CD4-positive, alpha-beta T cell treated with Interferon gamma for 1 hour (primary cell): ENCODE data around the gene OR52N1.

Experiments
- DNase-seq: peaks from one replicate; pipeline ENCODE4 v3.0.0-alpha.2; 2020

The OR52N1 gene

DNA sequence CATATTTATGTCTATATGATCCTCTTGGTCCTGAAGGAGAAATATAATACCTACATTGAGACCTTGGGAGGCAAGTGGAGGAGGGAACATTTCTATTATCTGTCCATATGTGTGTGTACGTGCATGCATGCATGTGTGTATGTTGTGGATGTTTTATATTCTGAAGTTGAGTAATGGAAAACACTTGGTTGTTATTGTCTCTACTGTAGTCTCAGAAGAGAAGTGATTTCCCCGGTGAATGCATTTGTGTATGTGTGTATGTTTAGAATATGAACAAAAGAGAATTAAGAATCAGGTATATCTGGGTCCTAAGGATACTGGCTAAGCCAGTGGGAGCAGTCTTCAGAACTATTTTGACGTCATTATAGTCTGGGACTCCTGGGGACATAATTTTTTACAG, at the start of gene OR52N1:
Gene OR52N1, minus strand, starts transcription at position 101 of the 400 bp plus-strand sequence. CDS start 2,449 bp downstream, outside the sequence.
- no peak for DNase-seq

DNA sequence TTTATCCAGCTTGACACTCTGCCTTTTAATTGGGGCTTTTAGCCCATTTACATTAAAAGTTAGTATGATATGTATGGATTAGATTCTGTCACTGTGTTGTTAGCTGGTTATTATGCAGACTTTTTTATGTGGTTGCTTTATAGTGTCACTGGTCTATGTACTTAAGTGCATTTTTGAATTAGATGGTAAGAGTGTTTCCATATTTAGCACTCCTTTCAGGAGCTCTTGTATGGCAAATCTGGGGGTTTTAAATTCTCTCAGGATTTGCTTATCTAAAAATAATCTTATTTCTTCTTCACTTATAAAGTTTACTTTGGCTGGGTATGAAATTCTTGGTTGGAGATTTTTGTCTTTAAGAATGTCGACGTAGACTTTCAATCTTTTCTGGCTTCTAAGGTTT, 46.6 kb upstream of the OR52N1 start:
- DNase-seq = no peak

DNA sequence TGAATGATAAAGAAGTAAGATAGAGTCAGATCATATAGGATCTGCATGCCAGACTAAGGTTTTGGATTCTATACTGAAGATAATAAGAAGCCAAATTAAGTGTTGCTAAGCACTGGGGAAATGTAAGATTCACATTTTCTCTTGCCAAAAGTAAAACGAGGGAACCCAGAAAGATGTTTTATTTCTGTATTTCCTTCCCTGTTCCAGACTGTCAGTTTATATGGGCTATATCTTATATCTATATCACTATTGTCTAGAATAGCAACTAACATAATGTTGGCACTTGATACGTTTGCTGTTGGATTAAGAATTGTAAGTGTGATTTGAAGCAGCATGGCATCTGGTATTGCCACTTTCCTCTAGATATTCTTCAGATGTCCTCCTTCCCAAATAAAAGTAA, 42.4 kb upstream of the OR52N1 start:
- DNase-seq = no peak

DNA sequence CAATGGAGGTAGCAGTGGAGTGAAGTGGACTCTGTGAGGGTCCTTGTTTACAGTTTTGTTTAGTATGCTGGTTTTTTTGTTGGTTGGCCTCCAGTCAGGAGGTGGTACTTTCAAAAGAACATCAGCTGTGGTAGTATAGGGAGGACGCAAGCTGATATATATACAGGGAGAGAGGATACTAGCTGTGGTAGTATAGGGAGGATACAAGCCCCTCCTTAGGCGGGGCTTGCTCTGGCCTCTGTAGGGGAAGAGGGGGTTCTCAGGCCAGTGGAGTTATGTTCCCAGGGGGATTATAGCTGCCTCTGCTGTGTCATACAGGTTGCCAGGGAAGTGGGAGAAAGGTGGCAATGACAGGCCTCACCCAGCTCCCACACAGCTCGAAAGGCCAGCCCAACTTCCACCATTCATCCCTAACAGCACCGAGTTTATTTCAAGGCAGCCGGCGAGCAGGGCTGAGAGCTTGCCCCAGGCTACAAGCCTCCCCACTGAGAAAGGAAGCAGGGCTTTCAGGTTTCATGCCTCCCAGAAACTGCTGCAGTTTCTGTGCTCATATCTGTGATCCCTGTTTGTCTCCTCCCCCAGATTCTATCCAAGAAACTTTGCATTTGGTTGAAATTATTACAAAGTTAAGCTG, 40.2 kb upstream of the OR52N1 start:
- DNase-seq = no peak

DNA sequence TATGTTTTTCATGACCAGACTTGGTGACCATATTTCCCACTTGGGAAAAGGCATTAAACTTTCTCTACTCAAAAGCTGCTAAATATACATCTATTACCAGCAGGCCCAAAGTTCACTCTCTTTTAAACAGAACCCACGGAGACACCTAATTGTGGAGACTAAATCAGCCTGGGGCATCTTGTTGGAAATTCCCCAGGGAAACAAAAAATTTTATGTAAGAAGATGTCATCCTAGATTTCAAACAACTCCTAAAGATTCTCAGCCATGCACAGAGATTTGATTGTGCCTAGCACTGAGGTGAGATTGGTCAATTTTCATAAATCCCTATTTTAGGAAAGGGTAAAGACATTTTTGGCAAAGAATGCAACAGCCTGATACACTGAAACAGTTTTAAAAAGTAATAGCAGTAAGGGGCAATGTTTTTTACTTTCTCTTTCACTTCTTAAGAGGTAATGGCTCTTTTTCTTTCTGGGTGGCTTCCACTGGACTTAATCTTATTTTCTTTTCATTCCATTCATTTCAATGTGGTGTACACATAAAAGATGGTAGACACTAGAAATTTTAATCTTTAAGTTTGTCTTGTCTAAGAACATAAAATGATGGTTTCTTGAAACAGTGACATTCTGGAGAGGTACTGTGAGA, 27.3 kb upstream of the OR52N1 start:
- DNase-seq = no peak

DNA sequence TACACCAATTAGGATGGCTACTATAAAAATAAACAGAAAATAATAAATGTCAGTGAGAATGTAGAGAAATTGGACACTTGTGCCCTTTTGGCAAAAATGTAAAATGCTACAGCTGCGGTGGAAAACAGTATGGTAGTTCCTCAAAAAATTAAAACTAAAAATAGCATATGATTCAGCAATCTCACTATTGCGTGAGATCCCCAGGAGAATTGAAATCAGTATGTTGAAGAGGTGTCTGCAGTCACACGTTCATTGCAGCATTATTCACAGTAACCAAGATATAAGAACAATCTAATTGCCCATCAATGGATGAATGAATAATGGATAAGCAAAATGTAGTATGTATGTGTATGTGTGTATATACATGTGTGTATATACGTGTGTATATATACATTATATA, 24.5 kb upstream of the OR52N1 start:
- no peak for DNase-seq

DNA sequence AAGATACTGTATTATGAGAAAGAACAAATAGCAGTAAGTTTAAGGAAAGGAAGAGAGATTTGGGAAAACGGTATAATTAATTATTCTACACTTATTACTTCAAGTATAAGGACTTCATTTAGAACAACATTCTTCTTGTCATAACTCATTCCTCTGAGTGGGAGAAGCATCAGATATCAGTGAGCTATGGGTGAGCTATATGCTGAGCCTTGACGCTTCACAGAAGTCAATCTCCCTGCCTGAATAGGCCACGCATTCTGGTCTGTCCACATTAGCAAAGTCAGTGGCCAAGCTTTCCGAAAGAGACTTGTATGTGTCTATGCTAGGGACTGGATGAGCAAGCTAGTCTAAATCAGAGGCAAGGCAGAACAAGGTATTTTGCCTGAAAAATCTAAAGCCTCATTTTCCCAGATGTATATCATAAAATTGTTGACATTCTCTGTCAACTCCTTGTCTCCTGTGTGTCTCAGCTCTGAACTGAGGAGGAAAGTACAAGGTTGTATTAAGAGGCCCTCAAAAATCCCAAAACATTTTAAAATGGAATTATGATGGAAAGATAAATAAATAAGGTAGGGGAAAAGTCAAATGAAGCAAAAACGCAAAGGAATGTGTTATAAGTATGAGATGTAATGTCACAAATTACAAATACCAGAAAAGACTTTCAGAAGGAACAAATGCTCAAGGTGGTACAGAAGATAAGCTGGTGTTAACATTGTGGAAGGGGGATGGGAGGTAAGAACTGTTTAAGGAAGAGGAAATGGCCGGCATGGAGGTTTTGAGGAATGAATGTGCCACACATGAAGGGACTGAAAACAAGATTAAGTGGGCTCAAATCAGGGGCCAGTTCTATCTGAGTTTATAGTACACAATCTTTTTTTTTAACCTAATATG, 19.1 kb upstream of the OR52N1 start:
- DNase-seq = no peak

DNA sequence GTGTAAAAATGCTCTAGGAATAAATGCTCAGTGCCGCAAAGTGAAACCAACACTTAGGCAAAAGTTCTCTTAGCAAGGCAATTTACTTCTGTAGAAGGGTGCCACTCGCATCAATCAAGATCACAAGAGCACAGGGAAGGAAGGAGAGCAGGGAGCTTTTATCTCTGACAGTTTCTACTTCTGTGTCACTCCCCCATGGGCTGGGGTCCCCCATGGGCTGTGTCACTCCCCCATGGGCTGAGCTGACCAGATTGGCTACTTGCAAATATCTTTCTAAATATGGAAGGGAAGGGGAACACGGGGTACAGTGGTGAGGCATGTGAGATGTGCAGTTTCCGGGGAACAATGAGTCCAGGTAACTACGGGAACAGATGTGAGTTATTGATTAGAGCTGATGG, 18.1 kb upstream of the OR52N1 start:
- no peak for DNase-seq

DNA sequence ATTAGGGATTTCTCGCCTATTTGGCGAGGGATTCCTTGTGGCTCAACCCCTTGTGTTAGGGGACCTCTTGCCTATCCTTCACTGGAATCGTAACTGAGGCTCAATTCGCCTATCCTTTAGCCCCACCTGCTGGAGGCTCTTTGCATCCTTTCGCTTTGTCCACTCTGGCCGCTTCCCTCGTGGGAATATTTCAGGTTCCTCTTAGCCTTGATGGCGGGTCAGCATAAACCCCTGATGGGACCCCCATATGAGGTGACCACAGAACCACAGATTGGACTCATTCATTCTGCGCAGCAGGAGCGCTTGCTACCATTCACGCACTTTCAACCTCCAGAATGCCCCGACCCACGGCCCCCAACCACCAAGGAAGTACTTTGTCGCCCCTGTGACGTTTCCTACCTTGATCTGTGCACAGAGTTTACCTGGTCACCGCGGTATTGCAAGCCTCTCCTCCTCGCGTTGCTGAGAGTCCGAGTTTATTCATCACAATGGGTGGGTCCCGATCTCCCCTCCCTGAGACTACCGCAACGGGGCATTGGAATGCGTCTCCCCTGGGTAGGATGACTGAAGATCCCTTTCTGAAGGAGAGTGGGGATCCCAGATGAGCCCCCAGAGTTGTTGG, 17.5 kb upstream of the OR52N1 start, which contains the start of gene OR52N2:
Gene OR52N2, plus strand, starts transcription at position 425 of the 622 bp plus-strand sequence. CDS start 11,412 bp downstream, outside the sequence.
- peak; percentile 69 for DNase-seq

DNA sequence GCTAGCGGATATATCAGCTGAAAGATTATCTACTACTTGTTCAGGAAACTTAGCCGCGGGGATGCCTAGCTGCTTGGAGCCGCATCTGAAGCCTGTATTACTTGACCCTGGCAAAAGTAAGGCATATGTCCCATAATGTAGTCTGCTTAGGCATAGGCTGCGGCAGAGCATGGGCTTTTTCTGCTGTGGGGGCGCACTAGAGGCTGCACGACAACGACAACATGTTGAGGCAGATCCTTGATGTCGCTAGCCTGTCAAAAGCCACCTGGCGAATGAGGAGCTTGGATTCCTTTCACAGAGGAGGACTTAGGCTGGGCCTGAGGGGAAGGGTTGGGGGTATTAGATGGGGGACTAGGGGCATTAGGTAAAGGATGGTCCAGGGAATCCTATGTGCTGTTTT, 16.5 kb upstream of the OR52N1 start:
- no peak for DNase-seq

DNA sequence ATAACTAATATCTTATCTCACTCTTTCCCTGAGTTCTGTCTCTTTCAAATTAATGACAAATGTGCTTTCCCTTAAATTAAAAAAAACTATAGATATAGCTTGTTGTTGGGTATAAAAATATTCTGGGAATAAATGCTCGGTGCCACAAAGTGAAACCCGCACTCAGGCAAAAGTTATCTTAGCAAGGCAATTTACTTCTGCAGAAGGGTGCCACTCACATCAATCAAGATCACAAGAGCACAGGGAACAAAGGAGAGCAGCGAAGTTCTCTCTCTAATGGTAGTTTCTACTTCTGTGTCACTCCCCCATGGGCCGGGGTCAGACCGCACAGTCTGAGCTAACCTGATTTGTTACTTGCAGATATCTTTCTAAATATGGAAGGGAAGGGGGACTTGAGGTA, 12.9 kb upstream of the OR52N1 start:
- DNase-seq = no peak

DNA sequence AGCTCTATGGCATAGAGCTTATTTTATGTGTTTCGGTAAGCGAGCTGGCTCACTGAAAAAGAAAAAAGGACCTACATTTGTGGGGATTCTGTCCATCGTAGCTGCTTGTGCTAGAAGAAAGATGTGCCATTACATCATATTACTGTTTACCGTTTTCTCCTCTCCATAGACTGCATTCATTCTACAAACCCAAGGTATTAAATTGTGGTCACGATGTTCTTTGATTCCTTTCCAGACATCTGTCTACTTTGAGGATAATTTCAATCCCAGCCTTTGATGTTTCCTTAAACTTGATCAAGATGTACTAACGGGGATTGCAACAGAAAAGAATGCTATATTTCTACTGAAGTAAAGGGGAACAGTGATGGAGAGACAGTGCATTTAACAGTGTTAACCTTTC, 5.5 kb upstream of the OR52N1 start:
- DNase-seq = no peak

DNA sequence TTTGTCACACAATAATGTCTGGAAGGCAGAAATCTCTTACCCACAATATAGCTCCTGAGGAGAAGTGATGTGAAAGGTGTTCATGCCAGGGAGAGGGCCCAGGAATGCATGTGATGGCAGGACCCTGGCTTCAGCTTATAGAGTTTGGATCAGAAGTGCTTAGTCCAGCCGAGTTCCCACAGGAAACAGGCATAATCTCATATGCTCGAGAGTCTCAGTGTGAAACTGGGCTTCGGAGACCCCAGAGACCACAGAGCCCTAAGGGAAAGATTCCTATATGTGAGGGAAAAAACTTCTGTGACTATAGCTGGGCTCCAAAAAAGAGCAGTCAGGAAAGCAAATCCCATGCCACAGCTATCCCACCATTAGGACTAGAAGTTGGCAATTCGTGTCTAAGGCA, 7.8 kb downstream of the OR52N1 start, which contains the start of gene OR52N5:
Gene OR52N5, minus strand, starts transcription at position 101 of the 400 bp plus-strand sequence. CDS start 4,721 bp downstream, outside the sequence.
- no peak for DNase-seq

DNA sequence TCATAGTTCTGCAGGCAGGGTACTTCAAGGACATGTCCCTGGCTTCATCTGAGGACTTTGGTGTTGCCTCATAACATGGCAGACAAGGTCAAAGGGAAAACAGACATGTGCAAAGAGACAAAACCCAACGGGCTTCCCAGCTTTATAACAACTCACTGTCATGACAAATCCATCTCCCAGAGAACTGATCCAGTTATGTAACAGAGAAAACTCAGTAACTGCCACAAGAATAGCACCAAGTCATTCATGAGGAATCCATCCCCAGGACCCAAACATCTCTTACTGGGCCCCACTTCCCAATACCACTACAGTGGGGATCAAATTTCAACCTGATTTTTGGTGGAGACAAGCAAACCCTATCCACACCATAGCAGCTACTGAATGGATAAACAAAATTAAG, 24.0 kb downstream of the OR52N1 start:
- no peak for DNase-seq

DNA sequence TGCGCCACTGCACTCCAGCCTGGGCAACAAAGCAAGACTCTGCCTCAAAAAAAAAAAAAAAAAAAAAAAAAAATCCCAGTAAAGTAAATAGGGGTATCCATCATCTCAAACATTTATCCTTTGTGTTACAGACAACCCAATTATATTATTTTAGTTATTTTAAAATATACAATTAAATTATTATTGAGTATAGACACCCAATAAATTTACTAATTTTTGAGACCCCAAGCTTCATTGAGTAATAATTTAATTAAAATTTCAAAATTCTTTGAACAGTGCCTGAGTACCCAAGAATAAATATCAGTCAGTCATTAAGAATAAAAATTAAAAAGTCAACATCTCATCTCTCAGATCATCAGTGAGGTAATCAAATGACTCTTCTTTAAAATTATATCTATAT, 37.1 kb downstream of the OR52N1 start, which contains the start of gene OR52N4:
Gene OR52N4, plus strand, starts transcription at position 301 of the 400 bp plus-strand sequence. CDS start 498 bp downstream, outside the sequence.
- DNase-seq = no peak

DNA sequence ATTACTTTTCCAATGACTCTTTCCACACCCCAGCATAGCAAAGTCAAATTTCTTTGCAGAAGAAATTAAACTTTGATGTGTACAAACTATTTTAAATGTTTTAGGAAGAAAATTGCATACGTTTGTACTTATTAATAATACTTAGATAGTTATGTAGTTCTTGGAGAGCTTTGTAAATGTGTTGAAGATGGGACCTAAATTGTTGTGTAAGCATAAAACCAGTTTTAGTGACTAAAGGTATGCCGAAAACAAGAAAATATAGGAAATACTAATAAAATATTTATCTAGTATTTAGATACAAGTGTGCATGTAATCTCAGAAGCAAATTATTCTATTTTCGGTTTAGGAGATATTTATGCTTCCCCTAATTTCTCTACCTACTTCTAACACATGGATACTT, 41.2 kb downstream of the OR52N1 start:
- DNase-seq = no peak

DNA sequence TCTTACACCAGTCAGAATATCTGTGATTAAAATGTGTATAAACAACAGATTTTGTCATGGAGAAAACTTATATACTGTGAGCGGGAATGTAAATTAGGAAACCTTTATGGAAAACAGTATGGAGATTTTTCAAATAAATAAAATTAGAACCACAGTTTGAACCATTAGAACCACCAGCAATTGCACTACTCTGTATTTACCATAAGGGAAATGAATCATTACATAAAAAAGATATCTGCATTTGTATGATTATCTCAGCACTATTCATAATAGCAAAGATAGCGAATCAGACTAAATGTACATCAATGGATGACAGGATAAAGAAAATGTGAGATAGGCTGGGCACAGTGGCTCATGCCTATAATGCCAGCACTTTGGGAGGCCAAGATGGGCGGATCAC, 44.5 kb downstream of the OR52N1 start:
- DNase-seq = no peak

DNA sequence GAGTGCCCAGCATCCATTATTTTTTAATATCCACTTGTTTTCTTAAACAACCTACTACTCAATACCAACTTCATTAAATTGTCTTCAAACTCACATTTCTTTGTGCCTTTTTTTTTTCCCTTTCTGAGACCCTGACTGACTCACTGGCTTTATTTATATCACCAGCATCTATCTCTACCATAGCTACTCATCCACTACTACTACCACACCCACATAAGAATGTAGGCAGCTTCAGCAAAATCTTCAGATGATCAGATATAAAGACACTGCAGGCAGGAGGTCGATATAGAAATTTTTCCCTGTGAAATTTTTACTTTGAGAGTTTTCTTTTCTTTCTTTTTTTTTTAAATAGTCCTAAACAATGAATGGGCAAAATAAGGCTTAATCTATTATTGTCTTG, 52.6 kb downstream of the OR52N1 start:
- DNase-seq = no peak

DNA sequence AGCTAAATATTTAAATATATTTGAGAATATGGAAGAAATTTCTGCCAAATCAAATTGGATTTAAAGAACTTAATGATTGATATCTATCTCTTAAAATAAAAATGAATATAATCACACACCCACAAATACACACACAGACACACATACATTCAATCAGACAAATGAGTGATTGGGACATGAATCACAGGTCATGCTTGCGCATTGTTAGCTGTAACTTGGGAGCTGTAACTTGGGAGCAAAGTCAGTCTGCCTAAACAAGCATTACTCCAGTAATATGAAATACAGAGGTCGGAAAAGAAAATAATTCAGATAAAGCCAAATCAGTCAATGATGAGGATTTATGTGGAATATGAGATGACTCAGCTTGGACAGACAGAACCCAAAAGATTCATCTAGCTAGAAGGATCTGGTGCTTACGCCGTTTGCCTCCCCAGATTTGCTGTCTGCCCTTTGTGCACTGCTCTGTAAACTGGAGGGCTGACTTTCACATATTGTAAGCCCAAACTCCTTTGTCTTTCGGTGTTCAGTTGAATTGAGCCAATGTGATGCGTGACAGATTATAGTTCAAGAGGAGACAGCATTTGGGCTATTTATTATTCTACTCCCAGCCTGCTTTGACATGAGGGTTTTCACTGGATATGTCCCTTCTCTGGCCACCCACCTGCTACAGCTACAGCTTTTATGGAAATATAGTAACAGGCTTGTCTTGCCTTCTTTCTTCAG, 53.2 kb downstream of the OR52N1 start:
- DNase-seq = no peak

DNA sequence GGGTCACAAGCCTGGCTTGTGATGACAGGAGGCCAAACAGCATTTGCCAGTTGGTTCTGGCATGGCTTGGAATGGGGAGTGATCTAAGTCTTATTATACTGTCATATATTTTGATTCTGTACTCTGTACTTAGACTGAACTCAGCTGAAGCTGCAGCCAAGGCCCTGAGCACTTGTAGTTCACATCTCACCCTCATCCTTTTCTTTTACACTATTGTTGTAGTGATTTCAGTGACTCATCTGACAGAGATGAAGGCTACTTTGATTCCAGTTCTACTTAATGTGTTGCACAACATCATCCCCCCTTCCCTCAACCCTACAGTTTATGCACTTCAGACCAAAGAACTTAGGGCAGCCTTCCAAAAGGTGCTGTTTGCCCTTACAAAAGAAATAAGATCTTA, 54.0 kb downstream of the OR52N1 start:
- DNase-seq = no peak
